Stimulated activated CD8-positive, alpha-beta memory T cell treated with anti-CD3 and anti-CD28 coated beads, Interleukin-15, amount 100 ng/mL, for 4 hours (primary cell): Measurements from ENCODE around the gene PAX8.

Experiments
- DNase-seq, 2 donors: peaks; one replicate each; pipeline ENCODE4 v3.0.0-alpha.2; 2020; ENCODE audit warnings: low read depth in 2 of 2

The PAX8 gene

DNA sequence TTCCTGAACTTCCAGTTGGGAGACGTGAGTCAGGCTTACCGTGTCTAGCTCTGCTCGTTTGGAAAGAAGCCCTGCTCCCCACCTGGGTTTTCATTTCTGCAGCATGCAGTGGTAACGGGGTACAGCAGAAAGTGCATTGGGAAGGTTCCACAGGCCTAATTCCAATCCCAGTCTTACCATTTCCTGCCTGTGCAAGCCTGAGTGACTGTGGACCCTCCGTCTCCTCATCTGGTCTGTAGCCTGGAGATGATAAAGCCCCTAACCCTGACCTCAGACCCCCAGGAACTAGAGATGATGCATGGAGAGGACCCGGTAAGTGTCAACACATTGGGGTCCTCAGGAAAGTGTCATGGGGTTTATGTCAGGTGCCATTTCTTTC, 110.8 kb downstream of the PAX8 start:
- DNase-seq = no peak

- DNase-seq = no peak
These were observed 111.4 kb downstream of the PAX8 start for GRCh38 chr2:113167115-113167932.

DNA sequence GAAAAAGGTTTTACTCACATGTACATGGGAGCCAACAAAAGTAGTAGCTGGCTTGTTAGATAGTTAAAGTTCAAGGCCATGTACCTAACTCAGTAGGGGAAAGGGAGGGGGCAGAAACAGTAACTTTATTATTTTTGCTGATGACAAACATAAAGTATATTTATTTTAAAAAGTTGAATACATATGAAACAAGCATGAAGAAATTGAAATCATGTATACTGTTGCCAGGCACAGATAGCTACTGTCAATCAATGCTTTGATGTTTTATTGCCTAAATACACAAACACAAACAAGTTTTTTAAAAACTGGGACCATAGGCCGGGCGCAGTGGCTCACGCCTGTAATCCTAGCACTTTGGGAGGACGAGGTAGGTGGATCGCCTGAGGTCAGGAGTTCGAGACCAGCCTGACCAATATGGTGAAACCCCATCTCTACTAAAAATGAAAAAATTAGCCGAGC, 112.5 kb downstream of the PAX8 start:
- DNase-seq = no peak
